ENCODE data around the gene TMEM132C.

Gene TMEM132C

GRCh38 chr12:128474916-128475315, 207.9 kb downstream of the TMEM132C start:
- TF ChIP-seq ZNF121 (tag by site-specific recombination; IDR thresholded peaks at IDR 0.05) (no peak), ZNF473 (tag by site-specific recombination; IDR thresholded peaks at IDR 0.05) (no peak), BCL11A (tag by site-specific recombination; IDR thresholded peaks at IDR 0.05; ENCODE audit: low read depth) (no peak), ZNF791 (tag by site-specific recombination; IDR thresholded peaks at IDR 0.05) (no peak), ZNF2 (tag by site-specific recombination; IDR thresholded peaks at IDR 0.05) (no peak), RBAK (tag by site-specific recombination; IDR thresholded peaks at IDR 0.05) (no peak)
- ChIA-PET CTCF (no interaction called here), POLR2A (no interaction called here)
- no peaks in the 10 kb centered on the region for H3K36me3 ChIP-seq (ENCODE audit: control insufficient read depth in 2 of 2, insufficient read depth in 1 of 2, low read length in 2 of 2)
- H3K27ac ChIP-seq (ENCODE audit: extremely low read depth, low read depth, low read length), result no peak overlapping the region
- H3K9me3 ChIP-seq (ENCODE audit: control insufficient read depth, insufficient read depth, low read depth, low read length), result no peaks in the 10 kb centered on the region
- H3K4me3 ChIP-seq (ENCODE audit: low read depth, low read length), result no peak overlapping the region
- H3K4me1 ChIP-seq (ENCODE audit: control insufficient read depth, insufficient read depth, low read length), result no peaks in the 10 kb centered on the region

GRCh38 chr12:128476266-128476665, 209.3 kb downstream of the TMEM132C start:
- ChIA-PET CTCF (no interaction called here), POLR2A (no interaction called here)
- H3K9me3 ChIP-seq (ENCODE audit: control insufficient read depth, insufficient read depth, low read depth, low read length), result no peaks in the 10 kb centered on the region
- no peaks in the 10 kb centered on the region for H3K36me3 ChIP-seq (ENCODE audit: control insufficient read depth in 2 of 2, insufficient read depth in 1 of 2, low read length in 2 of 2)
- H3K27ac ChIP-seq (ENCODE audit: extremely low read depth, low read depth, low read length), result no peak overlapping the region
- H3K4me1 ChIP-seq (ENCODE audit: control insufficient read depth, insufficient read depth, low read length), result no peaks in the 10 kb centered on the region
- H3K4me3 ChIP-seq (ENCODE audit: low read depth, low read length), result no peak overlapping the region
- TF ChIP-seq ZNF426 (tag by site-specific recombination; IDR thresholded peaks at IDR 0.05) (no peak), REPIN1 (tag by site-specific recombination; IDR thresholded peaks at IDR 0.05; ENCODE audit: low read depth) (no peak), ZNF530 (tag by site-specific recombination; IDR thresholded peaks at IDR 0.05; ENCODE audit: low read depth) (no peak), ZNF48 (tag by site-specific recombination; IDR thresholded peaks at IDR 0.05) (no peak), ZNF560 (tag by site-specific recombination; IDR thresholded peaks at IDR 0.05; ENCODE audit: borderline replicate concordance) (no peak), ZNF214 (tag by site-specific recombination; IDR thresholded peaks at IDR 0.05; ENCODE audit: borderline replicate concordance) (no peak), SETDB1 (IDR thresholded peaks at IDR 0.05; ENCODE audit: insufficient read length, low read length) (no peak), ZNF148 (tag by site-specific recombination; IDR thresholded peaks at IDR 0.05; ENCODE audit: borderline replicate concordance) (no peak), ZNF561 (tag by site-specific recombination; IDR thresholded peaks at IDR 0.05; ENCODE audit: borderline replicate concordance) (no peak), ZNF791 (tag by site-specific recombination; IDR thresholded peaks at IDR 0.05) (no peak), AEBP2 (tag by site-specific recombination; IDR thresholded peaks at IDR 0.05; ENCODE audit: borderline replicate concordance) (no peak), ZNF777 (tag by site-specific recombination; IDR thresholded peaks at IDR 0.05; ENCODE audit: borderline replicate concordance) (no peak), GLIS2 (tag by site-specific recombination; IDR thresholded peaks at IDR 0.05) (no peak), ZNF585B (tag by site-specific recombination; IDR thresholded peaks at IDR 0.05) (no peak), PBX3 (CRISPR knock-in tag; IDR thresholded peaks at IDR 0.05) (no peak), ZSCAN16 (tag by site-specific recombination; IDR thresholded peaks at IDR 0.05) (no peak), ZNF792 (tag by site-specific recombination; IDR thresholded peaks at IDR 0.05) (no peak), ZNF146 (tag by site-specific recombination; IDR thresholded peaks at IDR 0.05) (no peak), ZNF776 (tag by site-specific recombination; IDR thresholded peaks at IDR 0.05; ENCODE audit: borderline replicate concordance) (no peak)

Data from HEK293 (cell line).